ENCODE data around the gene KCNMA1.

DNA sequence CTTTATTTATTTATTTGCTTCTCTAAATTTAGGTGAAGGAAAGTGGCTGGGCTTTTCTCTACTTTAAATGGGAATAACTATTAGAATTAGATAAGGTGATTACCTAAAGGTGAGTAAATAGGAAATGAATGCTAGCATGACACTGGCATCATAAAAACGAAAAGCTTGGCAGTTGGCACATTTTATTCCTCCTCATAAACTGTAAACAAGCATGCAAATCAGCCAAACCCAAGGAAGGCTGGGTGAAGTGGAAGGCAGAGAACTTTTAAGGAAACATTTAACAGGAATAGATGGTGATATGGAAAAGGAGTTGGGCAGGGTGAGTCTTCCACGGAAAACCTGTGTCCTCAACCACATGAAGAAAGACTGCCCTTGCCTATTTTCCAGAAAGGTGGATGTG lies 669.1 kb downstream of the KCNMA1 start:
- TF ChIP-seq, protein P1, sequence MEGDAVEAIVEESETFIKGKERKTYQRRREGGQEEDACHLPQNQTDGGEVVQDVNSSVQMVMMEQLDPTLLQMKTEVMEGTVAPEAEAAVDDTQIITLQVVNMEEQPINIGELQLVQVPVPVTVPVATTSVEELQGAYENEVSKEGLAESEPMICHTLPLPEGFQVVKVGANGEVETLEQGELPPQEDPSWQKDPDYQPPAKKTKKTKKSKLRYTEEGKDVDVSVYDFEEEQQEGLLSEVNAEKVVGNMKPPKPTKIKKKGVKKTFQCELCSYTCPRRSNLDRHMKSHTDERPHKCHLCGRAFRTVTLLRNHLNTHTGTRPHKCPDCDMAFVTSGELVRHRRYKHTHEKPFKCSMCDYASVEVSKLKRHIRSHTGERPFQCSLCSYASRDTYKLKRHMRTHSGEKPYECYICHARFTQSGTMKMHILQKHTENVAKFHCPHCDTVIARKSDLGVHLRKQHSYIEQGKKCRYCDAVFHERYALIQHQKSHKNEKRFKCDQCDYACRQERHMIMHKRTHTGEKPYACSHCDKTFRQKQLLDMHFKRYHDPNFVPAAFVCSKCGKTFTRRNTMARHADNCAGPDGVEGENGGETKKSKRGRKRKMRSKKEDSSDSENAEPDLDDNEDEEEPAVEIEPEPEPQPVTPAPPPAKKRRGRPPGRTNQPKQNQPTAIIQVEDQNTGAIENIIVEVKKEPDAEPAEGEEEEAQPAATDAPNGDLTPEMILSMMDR (IDR thresholded peaks at IDR 0.05) = no peak
- TF ChIP-seq POLR2AphosphoS5 (IDR thresholded peaks at IDR 0.05) (no peak), EP300 (IDR thresholded peaks at IDR 0.05) (no peak), POLR2A (IDR thresholded peaks at IDR 0.05) (no peak)
